Hepatocyte (in vitro differentiated cells): ENCODE measurements around the gene PRDM16.

Experiments
- EZH2 ChIP-seq: fragments of 200-600 bp; sonication (generic); IDR thresholded peaks from 2 replicates; pipeline ENCODE4 v1.6.1; 2016; ENCODE audit warnings: antibody characterized with exemption, mild to moderate bottlenecking, borderline replicate concordance
- TF ChIP-seq, protein P1 (sequence below): fragments of 200-600 bp; sonication (generic); IDR thresholded peaks from 2 replicates; pipeline ENCODE4 v1.5.1; 2016; ENCODE audit warnings: antibody characterized with exemption, mild to moderate bottlenecking; ENCODE audit not compliant: poor library complexity

- TF ChIP-seq, protein P1, sequence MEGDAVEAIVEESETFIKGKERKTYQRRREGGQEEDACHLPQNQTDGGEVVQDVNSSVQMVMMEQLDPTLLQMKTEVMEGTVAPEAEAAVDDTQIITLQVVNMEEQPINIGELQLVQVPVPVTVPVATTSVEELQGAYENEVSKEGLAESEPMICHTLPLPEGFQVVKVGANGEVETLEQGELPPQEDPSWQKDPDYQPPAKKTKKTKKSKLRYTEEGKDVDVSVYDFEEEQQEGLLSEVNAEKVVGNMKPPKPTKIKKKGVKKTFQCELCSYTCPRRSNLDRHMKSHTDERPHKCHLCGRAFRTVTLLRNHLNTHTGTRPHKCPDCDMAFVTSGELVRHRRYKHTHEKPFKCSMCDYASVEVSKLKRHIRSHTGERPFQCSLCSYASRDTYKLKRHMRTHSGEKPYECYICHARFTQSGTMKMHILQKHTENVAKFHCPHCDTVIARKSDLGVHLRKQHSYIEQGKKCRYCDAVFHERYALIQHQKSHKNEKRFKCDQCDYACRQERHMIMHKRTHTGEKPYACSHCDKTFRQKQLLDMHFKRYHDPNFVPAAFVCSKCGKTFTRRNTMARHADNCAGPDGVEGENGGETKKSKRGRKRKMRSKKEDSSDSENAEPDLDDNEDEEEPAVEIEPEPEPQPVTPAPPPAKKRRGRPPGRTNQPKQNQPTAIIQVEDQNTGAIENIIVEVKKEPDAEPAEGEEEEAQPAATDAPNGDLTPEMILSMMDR: no peak
- TF ChIP-seq EZH2: no peak
Observed at GRCh38 chr1:3093898-3094626, 25.1 kb downstream of the PRDM16 start.
